NT2/D1 (cell line): ENCODE measurements around the gene CTNND1.
A peak's percentile ranks its signal among the peaks of the same experiment; 100 is the strongest.

Experiments used
- DNase-seq: peaks from one replicate; pipeline ENCODE4 v3.0.0-alpha.2; 2011; ENCODE audit warnings: low read depth, low spot score
- H3K27me3 ChIP-seq: 2 replicates; pipeline ENCODE4 v1.6.0; 2011; ENCODE audit warnings: mild to moderate bottlenecking; ENCODE audit not compliant: insufficient read length, insufficient read depth
- H3K36me3 ChIP-seq: 2 replicates; pipeline ENCODE4 v1.6.1; 2011; ENCODE audit warnings: mild to moderate bottlenecking, low read length, mixed read lengths; ENCODE audit not compliant: insufficient read depth, insufficient read length
- H3K4me1 ChIP-seq: 2 replicates; pipeline ENCODE4 v1.5.1; 2011; ENCODE audit not compliant: insufficient read depth, insufficient read length
- H3K4me3 ChIP-seq: 2 replicates; pipeline ENCODE4 v1.5.1; 2011; ENCODE audit warnings: low read depth; ENCODE audit not compliant: insufficient read length
- H3K9ac ChIP-seq: 2 replicates; pipeline ENCODE4 v1.6.0; 2011; ENCODE audit warnings: low read depth; ENCODE audit not compliant: insufficient read length
- H3K9me3 ChIP-seq: 2 replicates; pipeline ENCODE4 v1.5.1; 2011; ENCODE audit warnings: mild to moderate bottlenecking, low read length; ENCODE audit not compliant: insufficient read depth
- SUZ12 ChIP-seq: IDR thresholded peaks from 2 replicates; pipeline ENCODE4 v1.6.1; 2011; ENCODE audit not compliant: insufficient read length, insufficient read depth; ENCODE audit errors: extremely low read depth
- YY1 ChIP-seq: IDR thresholded peaks from 2 replicates; pipeline ENCODE4 v1.6.1; 2011; ENCODE audit not compliant: insufficient read length, insufficient read depth
- ZNF274 ChIP-seq: IDR thresholded peaks from 2 replicates; pipeline ENCODE4 v1.6.1; 2011; ENCODE audit warnings: mild to moderate bottlenecking, low read depth, low read length

Gene CTNND1

GRCh38 chr11:57746920-57747319 is 14.7 kb upstream of the CTNND1 start:
- Histone ChIP-seq H3K9ac (no peak overlapping the region), H3K36me3 (peaks cover 41% of the 10 kb centered on the region), H3K4me1 (no peaks in the 10 kb centered on the region), H3K4me3 (no peak overlapping the region), H3K9me3 (no peaks in the 10 kb centered on the region), H3K27me3 (no peaks in the 10 kb centered on the region)
- TF ChIP-seq ZNF274 (no peak), SUZ12 (no peak), YY1 (no peak)
- no peak for DNase-seq

- H3K9ac ChIP-seq = no peak overlapping the region
- no peaks in the 10 kb centered on the region for H3K4me1 ChIP-seq
- H3K4me3 ChIP-seq = no peak overlapping the region
- no peaks in the 10 kb centered on the region for H3K36me3 ChIP-seq
- no peaks in the 10 kb centered on the region; the same call in 1 of the 2 replicates for H3K9me3 ChIP-seq
- no peak for DNase-seq
- no peaks in the 10 kb centered on the region for H3K27me3 ChIP-seq
- TF ChIP-seq YY1 (no peak), SUZ12 (no peak), ZNF274 (no peak)
These were observed 10.4 kb upstream of the CTNND1 start for GRCh38 chr11:57751176-57751575.

GRCh38 chr11:57751676-57752253 is 9.8 kb upstream of the CTNND1 start, which contains the start of gene BTBD18:
Gene BTBD18, minus strand, starts transcription at chr11:57751819. Its CDS starts 631 bp downstream, at chr11:57751188.
- H3K36me3 ChIP-seq = no peaks in the 10 kb centered on the region
- no peaks in the 10 kb centered on the region for H3K27me3 ChIP-seq
- TF ChIP-seq YY1 (no peak), SUZ12 (no peak), ZNF274 (no peak)
- H3K4me3 ChIP-seq = no peak within 1 kb of the TSS
- no peak for DNase-seq
- no peaks in the 10 kb centered on the region for H3K4me1 ChIP-seq
- no peak within 1 kb of the TSS for H3K9ac ChIP-seq
- no peaks in the 10 kb centered on the region; the same call in 1 of the 2 replicates for H3K9me3 ChIP-seq

- Histone ChIP-seq H3K36me3 (no peaks in the 10 kb centered on the region), H3K4me1 (no peaks in the 10 kb centered on the region), H3K27me3 (no peaks in the 10 kb centered on the region), H3K9ac (no peak overlapping the region), H3K4me3 (no peak overlapping the region), H3K9me3 (no peaks in the 10 kb centered on the region; the same call in 1 of the 2 replicates)
- TF ChIP-seq YY1 = no peak
- no peak for DNase-seq
These were observed 8.6 kb upstream of the CTNND1 start for GRCh38 chr11:57752954-57753353.

GRCh38 chr11:57758174-57758573 is 3.4 kb upstream of the CTNND1 start:
- H3K36me3 ChIP-seq = peaks cover 2% of the 10 kb centered on the region
- TF ChIP-seq YY1 (no peak), SUZ12 (no peak), ZNF274 (no peak)
- no peaks in the 10 kb centered on the region for H3K9me3 ChIP-seq
- no peaks in the 10 kb centered on the region for H3K4me1 ChIP-seq
- no peak overlapping the region for H3K4me3 ChIP-seq
- H3K27me3 ChIP-seq = no peaks in the 10 kb centered on the region
- no peak for DNase-seq
- no peak overlapping the region for H3K9ac ChIP-seq

- Histone ChIP-seq H3K9me3 (no peaks in the 10 kb centered on the region), H3K27me3 (no peaks in the 10 kb centered on the region), H3K4me3 (peak overlapping the region; percentile 60), H3K36me3 (peaks cover 23% of the 10 kb centered on the region), H3K4me1 (peaks cover 5% of the 10 kb centered on the region), H3K9ac (peak overlapping the region; percentile 90)
- TF ChIP-seq YY1 (no peak), ZNF274 (no peak), SUZ12 (no peak)
- no peak for DNase-seq
These were observed 746 bp downstream of the CTNND1 start for GRCh38 chr11:57762235-57762861.

- H3K4me3 ChIP-seq = peak overlapping the region; percentile 60
- no peak for DNase-seq
- peaks cover 5% of the 10 kb centered on the region for H3K4me1 ChIP-seq
- no peaks in the 10 kb centered on the region for H3K27me3 ChIP-seq
- TF ChIP-seq ZNF274 = no peak
- no peak for TF ChIP-seq SUZ12
- no peak for TF ChIP-seq YY1
- peak overlapping the region; percentile 90 for H3K9ac ChIP-seq
- peaks cover 23% of the 10 kb centered on the region for H3K36me3 ChIP-seq
- no peaks in the 10 kb centered on the region for H3K9me3 ChIP-seq
These were observed 2.0 kb downstream of the CTNND1 start for GRCh38 chr11:57763568-57763967.
